Measurements from ENCODE around the gene PIK3C3. TPM values are rescaled to one million over a fixed set of nuclear protein-coding genes. Genes with fewer than 3 reads are reported as not detected.

Gene PIK3C3
- total RNA-seq, 2 experiments from 2014 or later = 37.5 to 51.7 TPM

DNA sequence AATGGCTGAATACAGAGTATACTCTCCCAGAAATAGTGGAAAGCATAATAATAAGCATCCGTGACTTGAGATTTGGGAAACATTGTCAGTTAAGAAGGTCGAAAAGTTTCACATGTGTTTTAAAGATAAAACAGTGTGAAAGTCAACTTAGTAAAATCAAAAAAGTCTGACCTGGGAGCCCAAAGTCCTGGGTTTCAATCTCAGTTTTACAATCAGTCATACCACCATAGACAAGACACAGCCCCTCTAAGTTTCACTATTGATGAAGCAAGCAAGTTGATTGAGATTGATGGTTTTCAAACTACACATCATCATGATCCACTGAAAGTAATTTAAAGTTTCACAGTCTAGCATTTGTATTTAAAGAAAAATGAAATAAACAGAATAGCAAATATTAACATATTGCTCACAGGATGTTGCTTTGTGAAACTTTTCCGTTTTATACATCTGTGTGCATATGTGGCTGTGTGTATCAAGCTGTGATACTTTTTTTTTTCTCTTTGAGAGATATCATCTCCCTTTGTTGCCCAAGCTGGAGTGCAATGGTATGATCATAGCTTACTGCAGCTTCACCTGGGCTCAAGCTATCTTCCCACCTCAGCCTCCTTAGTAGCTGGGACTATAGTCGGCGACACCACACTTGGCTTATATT, 71.1 kb downstream of the PIK3C3 start:
- POLR2A ChIA-PET = no interaction called here
- no peak for DNase-seq
- H3K27ac Mint-ChIP-seq = peak overlapping the region; percentile 8
- ATAC-seq = peak; percentile 78
- no peaks in the 10 kb centered on the region for H3K27me3 Mint-ChIP-seq
- peaks cover 12% of the 10 kb centered on the region for H3K36me3 Mint-ChIP-seq (ENCODE audit: low read depth)
- peaks cover 30% of the 10 kb centered on the region for H3K4me1 Mint-ChIP-seq
- CTCF ChIA-PET = interaction anchor here (1.1 to 2.6 kb wide), 5 partner anchors 8 to 88 kb away, joined by 3 to 26 read pairs (median 4); no protein-coding TSS in a partner anchor
- H3K4me3 Mint-ChIP-seq = no peak overlapping the region
- intact Hi-C loops (cut with DNase I, micrococcal nuclease) = loop anchor here (1.0 to 2.0 kb wide), 2 partner anchors 43 kb away; no protein-coding TSS in a partner anchor
- no peaks in the 10 kb centered on the region for H3K9me3 Mint-ChIP-seq (ENCODE audit: low read depth)

DNA sequence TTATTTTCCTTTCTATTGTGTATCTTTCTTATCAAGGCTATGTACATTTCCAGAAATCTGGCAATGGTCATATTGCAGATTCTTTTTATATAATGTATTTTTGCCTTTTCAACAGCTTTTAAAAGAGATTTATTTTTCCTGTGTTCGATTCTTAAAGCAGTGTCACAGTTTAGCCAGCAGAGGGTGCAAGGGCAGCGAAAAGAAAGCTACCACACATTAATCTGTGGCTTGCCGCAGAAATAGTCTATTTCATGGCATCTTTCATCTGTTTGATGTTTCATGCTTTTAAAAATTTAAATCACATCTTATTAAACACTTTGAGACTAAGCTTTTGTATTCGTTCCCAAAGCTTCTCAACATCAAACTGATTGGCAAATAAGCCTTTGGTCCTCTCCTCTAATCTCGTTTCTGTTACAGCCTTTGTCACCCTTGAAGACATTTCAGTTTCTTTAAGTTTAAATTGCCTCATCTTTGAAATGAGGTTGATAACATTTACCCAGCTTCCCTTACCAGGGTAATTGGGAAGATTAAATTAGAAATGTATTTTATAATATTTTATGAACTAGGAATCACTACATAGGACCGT, 73.3 kb downstream of the PIK3C3 start:
- ChIA-PET POLR2A (no interaction called here), CTCF (interaction anchor here (0.5 to 2.6 kb wide), 27 partner anchors 9 to 555 kb away, joined by 3 to 26 read pairs (median 4); partner anchors contain the start of gene PIK3C3)
- DNase-seq (peak; percentile 47), ATAC-seq (no peak)
- no peaks in the 10 kb centered on the region for H3K9me3 Mint-ChIP-seq (ENCODE audit: low read depth)
- H3K27me3 Mint-ChIP-seq = no peaks in the 10 kb centered on the region
- H3K36me3 Mint-ChIP-seq (ENCODE audit: low read depth) = peaks cover 18% of the 10 kb centered on the region
- H3K4me3 Mint-ChIP-seq = no peak overlapping the region
- H3K27ac Mint-ChIP-seq = no peak overlapping the region
- intact Hi-C loops (cut with DNase I, micrococcal nuclease) = no loop called here
- peaks cover 28% of the 10 kb centered on the region for H3K4me1 Mint-ChIP-seq

DNA sequence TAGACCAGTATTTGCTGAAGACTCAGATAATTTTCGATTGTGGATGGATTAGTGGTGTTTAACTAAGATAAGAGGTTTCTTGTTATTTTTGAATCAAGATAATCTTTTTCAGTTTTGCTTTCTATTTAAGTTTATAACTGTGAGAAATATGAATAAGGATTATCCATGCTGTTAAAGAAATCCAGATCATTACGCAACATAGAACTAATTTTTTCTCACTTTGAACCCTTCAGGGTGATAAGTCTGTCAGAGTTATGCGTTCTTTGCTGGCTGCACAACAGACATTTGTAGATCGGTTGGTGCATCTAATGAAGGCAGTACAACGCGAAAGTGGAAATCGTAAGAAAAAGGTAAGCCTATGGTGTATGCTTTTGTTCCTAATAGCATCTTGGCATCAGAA, 74.1 kb downstream of the PIK3C3 start:
- Mint-ChIP-seq H3K4me1 (peaks cover 22% of the 10 kb centered on the region), H3K36me3 (ENCODE audit: low read depth) (peaks cover 22% of the 10 kb centered on the region), H3K4me3 (no peak overlapping the region), H3K9me3 (ENCODE audit: low read depth) (no peaks in the 10 kb centered on the region), H3K27ac (no peak overlapping the region), H3K27me3 (no peaks in the 10 kb centered on the region)
- ATAC-seq (no peak), DNase-seq (no peak)
- ChIA-PET CTCF (interaction anchor here (1.1 to 2.6 kb wide), 5 partner anchors 11 to 24 kb away, joined by 3 to 26 read pairs (median 21); no protein-coding TSS in a partner anchor), POLR2A (no interaction called here)
- intact Hi-C loops (cut with DNase I, micrococcal nuclease) = no loop called here

DNA sequence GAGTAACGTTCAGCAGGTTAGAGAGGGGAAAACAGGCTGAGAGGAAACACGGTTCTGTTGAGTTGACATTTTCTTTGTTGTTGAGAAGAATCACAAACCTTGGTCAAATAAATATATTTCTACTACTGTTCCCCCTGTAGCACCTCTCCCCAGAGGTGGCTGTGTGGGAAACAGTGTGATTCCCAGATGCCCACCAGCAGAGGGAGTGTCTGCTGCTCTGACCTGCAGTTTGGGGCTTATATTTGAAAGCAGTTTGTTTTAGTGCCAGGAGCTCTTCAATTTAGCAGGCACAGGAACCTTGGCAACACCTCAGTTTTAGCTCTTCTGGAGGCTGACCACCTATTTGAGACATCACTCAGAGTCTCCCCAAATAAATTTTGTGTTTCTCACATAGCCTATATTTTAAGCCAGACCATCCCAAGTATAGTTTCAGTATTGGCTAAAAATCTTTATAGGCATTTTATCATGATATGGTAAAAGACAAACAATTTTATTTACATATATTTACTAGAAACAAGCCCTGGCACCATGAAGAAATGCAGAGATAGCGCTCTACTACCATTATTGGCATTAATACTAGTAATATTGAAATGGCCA, 75.7 kb downstream of the PIK3C3 start:
- CTCF ChIA-PET = interaction anchor here (0.8 to 1.0 kb wide), 3 partner anchors 17 to 1402 kb away, joined by 3 read pairs; no protein-coding TSS in a partner anchor
- intact Hi-C loops (cut with DNase I, micrococcal nuclease) = no loop called here
- H3K36me3 Mint-ChIP-seq (ENCODE audit: low read depth) = peaks cover 27% of the 10 kb centered on the region
- no peak overlapping the region for H3K27ac Mint-ChIP-seq
- peaks cover 9% of the 10 kb centered on the region for H3K4me1 Mint-ChIP-seq
- H3K27me3 Mint-ChIP-seq = no peaks in the 10 kb centered on the region
- DNase-seq (peak; percentile 19), ATAC-seq (no peak)
- no peaks in the 10 kb centered on the region for H3K9me3 Mint-ChIP-seq (ENCODE audit: low read depth)
- no peak overlapping the region for H3K4me3 Mint-ChIP-seq
- POLR2A ChIA-PET = no interaction called here

DNA sequence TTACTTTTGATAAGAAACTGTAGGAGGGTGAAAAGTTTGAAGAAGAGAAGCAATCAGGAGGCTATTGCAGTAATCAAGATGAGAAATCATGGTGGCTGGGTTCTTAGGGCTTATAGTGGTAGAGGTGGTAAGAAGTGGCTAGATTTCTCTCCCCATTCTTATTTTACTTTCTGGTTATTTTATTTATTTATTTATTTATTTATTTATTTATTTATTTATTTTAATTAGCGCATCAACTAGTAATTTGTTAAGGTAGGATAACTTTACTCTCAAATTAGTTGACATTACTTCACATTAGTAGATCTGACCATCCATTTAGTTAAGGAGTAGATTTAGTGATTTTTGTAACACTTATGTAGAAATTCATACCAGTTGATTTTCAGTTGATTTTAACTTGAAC, 77.4 kb downstream of the PIK3C3 start:
- ChIA-PET POLR2A (no interaction called here), CTCF (interaction anchor here (0.7 kb wide), 1 partner anchor 248 kb away, joined by 3 read pairs; no protein-coding TSS in a partner anchor)
- Mint-ChIP-seq H3K4me1 (no peaks in the 10 kb centered on the region), H3K9me3 (ENCODE audit: low read depth) (no peaks in the 10 kb centered on the region), H3K27me3 (no peaks in the 10 kb centered on the region), H3K4me3 (no peak overlapping the region), H3K27ac (no peak overlapping the region), H3K36me3 (ENCODE audit: low read depth) (peaks cover 33% of the 10 kb centered on the region)
- DNase-seq (no peak), ATAC-seq (no peak)
- intact Hi-C loops (cut with DNase I, micrococcal nuclease) = no loop called here

DNA sequence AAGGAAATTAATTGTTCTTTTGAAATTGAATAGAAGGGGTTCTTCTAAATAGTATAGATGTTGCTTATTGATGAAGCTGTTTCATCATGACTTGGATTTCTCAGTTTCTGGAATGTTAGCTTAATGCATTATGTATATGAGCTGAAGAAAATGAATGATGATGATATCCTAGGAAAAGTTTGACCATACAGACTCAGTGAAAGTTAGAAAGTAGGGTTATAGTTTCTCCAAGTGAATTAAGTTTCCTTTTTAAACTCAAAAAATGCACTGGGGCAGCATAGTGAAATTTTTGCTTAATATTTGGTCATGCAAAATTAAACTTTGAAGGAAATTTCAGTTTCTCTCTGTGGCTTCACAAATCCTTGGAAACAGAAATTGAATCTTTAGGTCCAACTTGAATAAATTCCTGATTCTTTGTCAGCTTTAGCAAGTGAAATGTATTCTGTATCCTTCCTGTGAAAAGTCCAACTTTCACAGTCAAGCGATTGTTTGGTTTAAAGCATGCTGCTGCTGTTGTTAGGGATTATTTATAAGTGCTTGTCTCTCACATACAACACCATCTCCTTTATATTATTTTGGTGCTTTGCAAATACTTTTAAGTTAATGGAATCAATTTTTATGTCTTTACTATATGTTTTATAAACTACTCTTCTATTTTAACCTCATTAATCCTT, 78.2 kb downstream of the PIK3C3 start:
- Mint-ChIP-seq H3K4me3 (no peak overlapping the region), H3K36me3 (ENCODE audit: low read depth) (peaks cover 36% of the 10 kb centered on the region), H3K27me3 (no peaks in the 10 kb centered on the region), H3K4me1 (no peaks in the 10 kb centered on the region), H3K27ac (no peak overlapping the region), H3K9me3 (ENCODE audit: low read depth) (no peaks in the 10 kb centered on the region)
- CTCF ChIA-PET = interaction anchor here (0.7 to 2.1 kb wide), 3 partner anchors 16 to 248 kb away, joined by 3 to 8 read pairs (median 4); no protein-coding TSS in a partner anchor
- DNase-seq (no peak), ATAC-seq (no peak)
- POLR2A ChIA-PET = no interaction called here
- intact Hi-C loops (cut with DNase I, micrococcal nuclease) = no loop called here

DNA sequence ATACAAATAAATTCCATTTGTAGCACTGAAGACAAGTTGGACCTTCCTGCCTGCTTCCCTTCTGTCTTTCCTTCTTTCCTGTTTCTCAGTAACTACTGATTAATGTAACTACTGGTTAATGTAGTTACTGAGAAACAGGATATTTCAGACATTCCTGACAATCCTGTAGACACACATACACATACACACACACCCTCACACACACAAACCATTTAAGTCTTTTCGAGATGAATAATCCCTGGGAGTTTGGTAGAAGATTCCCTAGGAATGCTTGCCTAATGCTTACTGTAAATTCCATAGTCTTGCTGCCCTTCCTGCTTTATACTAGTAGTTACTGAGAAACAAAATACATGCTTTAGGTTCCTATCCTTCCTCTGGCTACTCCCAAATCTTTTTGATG, 83.9 kb downstream of the PIK3C3 start:
- ChIA-PET CTCF (interaction anchor here (0.6 to 5.4 kb wide), 3 partner anchors 11 to 47 kb away, joined by 3 to 29 read pairs (median 21); no protein-coding TSS in a partner anchor), POLR2A (no interaction called here)
- Mint-ChIP-seq H3K4me1 (no peaks in the 10 kb centered on the region), H3K4me3 (no peak overlapping the region), H3K27ac (no peak overlapping the region), H3K36me3 (ENCODE audit: low read depth) (peaks cover 33% of the 10 kb centered on the region), H3K9me3 (ENCODE audit: low read depth) (no peaks in the 10 kb centered on the region), H3K27me3 (no peaks in the 10 kb centered on the region)
- DNase-seq (no peak), ATAC-seq (no peak)
- intact Hi-C loops (cut with DNase I, micrococcal nuclease) = no loop called here

DNA sequence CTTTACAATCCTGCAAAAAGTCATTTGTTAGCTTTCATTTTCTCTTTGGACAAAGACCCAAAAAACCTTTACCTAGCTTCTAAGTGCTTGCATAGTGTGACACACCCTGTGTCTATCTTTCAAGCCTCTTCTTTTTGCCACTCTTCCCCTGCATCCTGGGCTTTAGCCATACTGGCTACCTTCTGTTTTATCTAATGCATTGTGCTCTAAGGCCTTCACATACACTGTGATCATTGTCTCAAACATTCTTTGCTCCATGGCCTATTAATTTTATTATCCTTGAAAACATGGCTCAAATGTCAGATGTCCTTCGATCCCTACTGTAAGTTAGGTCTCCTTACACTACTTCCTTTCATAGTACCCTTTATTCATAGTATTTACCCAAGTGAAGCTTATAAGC, 84.4 kb downstream of the PIK3C3 start:
- POLR2A ChIA-PET = no interaction called here
- H3K36me3 Mint-ChIP-seq (ENCODE audit: low read depth) = peaks cover 32% of the 10 kb centered on the region
- no peak overlapping the region for H3K4me3 Mint-ChIP-seq
- H3K27ac Mint-ChIP-seq = no peak overlapping the region
- DNase-seq = no peak
- no peaks in the 10 kb centered on the region for H3K4me1 Mint-ChIP-seq
- ATAC-seq = no peak
- intact Hi-C loops (cut with DNase I, micrococcal nuclease) = no loop called here
- no peaks in the 10 kb centered on the region for H3K9me3 Mint-ChIP-seq (ENCODE audit: low read depth)
- CTCF ChIA-PET = interaction anchor here (0.6 to 5.4 kb wide), 3 partner anchors 12 to 47 kb away, joined by 3 to 29 read pairs (median 21); no protein-coding TSS in a partner anchor
- no peaks in the 10 kb centered on the region for H3K27me3 Mint-ChIP-seq

DNA sequence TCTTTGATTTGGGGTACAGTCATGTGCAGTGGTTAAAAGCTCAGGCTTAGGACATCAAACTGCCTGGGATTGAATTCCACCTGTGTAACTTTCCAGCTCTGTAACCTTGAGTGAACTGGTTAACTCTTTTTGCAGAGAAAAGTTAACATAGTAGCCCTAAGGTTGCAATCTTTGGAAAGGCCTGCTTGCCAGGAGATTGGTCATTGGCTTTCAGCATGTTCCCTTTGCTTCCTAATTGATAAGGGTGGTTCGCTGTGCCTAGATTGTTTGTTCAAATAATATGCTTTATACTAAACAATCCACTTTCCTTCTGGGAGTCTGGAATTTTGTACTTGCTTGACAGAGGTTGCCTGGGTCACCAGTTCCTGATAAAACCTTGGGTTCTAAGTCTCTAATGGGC, 86.8 kb downstream of the PIK3C3 start:
- H3K27ac Mint-ChIP-seq = no peak overlapping the region
- POLR2A ChIA-PET = no interaction called here
- peaks cover 32% of the 10 kb centered on the region for H3K36me3 Mint-ChIP-seq (ENCODE audit: low read depth)
- H3K4me3 Mint-ChIP-seq = no peak overlapping the region
- DNase-seq (no peak), ATAC-seq (no peak)
- CTCF ChIA-PET = interaction anchor here (0.6 to 5.4 kb wide), 2 partner anchors 11 to 18 kb away, joined by 3 to 29 read pairs; no protein-coding TSS in a partner anchor
- H3K27me3 Mint-ChIP-seq = no peaks in the 10 kb centered on the region
- intact Hi-C loops (cut with DNase I, micrococcal nuclease) = no loop called here
- no peaks in the 10 kb centered on the region for H3K9me3 Mint-ChIP-seq (ENCODE audit: low read depth)
- H3K4me1 Mint-ChIP-seq = no peaks in the 10 kb centered on the region

DNA sequence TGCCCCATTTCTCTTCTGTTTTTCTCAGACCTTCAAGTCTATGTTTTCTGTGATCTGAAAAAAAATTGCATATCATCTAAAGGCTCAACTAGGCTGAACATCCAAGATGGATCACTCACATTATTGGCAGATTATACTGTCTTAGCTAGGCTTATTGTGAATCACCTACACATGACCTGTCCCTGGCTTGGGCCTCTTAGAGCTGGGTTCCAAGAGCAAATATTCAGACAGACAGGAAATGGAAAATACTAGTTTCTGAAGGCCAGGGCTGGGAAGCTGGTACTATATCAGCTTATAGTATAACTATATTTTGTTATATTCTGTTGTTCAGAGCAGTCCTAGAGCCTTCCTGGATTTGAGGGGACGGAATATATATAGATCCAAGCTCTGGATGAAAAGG, 90.3 kb downstream of the PIK3C3 start:
- no peak for ATAC-seq

DNA sequence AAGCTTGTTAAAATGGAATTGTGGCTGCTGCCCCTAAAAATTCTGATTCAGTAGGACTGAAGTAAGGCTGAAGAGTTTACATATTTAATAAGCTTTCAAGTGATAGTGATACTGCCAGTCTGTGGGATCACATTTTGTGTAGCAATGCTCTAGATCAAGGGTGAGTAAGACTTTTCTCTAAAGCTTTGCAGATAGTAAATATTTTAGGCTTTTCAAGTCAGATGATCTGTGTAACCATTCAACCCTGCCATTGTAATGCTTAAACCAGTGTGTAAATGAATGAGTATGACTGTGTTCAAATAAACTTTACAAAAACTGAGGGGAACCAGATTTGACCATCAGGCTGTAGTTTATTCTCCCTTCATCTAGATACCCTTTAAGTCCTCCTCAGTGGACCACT, 92.7 kb downstream of the PIK3C3 start:
- Mint-ChIP-seq H3K27me3 (no peaks in the 10 kb centered on the region), H3K9me3 (ENCODE audit: low read depth) (no peaks in the 10 kb centered on the region), H3K4me1 (peaks cover 6% of the 10 kb centered on the region), H3K4me3 (no peak overlapping the region), H3K36me3 (ENCODE audit: low read depth) (peaks cover 26% of the 10 kb centered on the region), H3K27ac (no peak overlapping the region)
- intact Hi-C loops (cut with DNase I, micrococcal nuclease) = no loop called here
- POLR2A ChIA-PET = no interaction called here
- no peak for DNase-seq
- CTCF ChIA-PET = interaction anchor here (0.6 to 1.6 kb wide), 3 partner anchors 17 to 648 kb away, joined by 3 read pairs; no protein-coding TSS in a partner anchor
- ATAC-seq = no peak

More for the DNA sequence above, 90.3 kb downstream of the PIK3C3 start:
- no peak for DNase-seq
- H3K9me3 Mint-ChIP-seq (ENCODE audit: low read depth) = no peaks in the 10 kb centered on the region
- no peaks in the 10 kb centered on the region for H3K4me1 Mint-ChIP-seq
- H3K36me3 Mint-ChIP-seq (ENCODE audit: low read depth) = peaks cover 28% of the 10 kb centered on the region
- no peaks in the 10 kb centered on the region for H3K27me3 Mint-ChIP-seq
- intact Hi-C loops (cut with DNase I, micrococcal nuclease) = no loop called here
- ChIA-PET CTCF (interaction anchor here (0.7 to 3.2 kb wide), 3 partner anchors 9 to 78 kb away, joined by 3 to 17 read pairs (median 9); no protein-coding TSS in a partner anchor), POLR2A (no interaction called here)
- no peak overlapping the region for H3K27ac Mint-ChIP-seq
- H3K4me3 Mint-ChIP-seq = no peak overlapping the region
